ENCODE results near the gene DMXL2. TPM values are rescaled to one million over a fixed set of nuclear protein-coding genes. Genes with fewer than 3 reads are reported as not detected.
A peak's percentile ranks its signal among the peaks of the same experiment; 100 is the strongest.

The DMXL2 gene
- total and polyA plus RNA-seq, 9 of the 15 experiments (the other 6 are each of a cell fraction or from before 2014, with no cell fraction given) = 9.3 to 57.7 (median 30.7) TPM

- ATAC-seq = no peak
- in situ Hi-C loops (cut with MboI) = no loop called here
- CTCF ChIA-PET (ENCODE audit: low intra/inter-chr PET ratio) = no interaction called here
- intact Hi-C loops (cut with micrococcal nuclease) = no loop called here
- H3K4me3 ChIP-seq = no peak overlapping the region
- no peak overlapping the region for H2AFZ ChIP-seq (ENCODE audit: low read depth, low read length)
- no TSS peak for BruUV-seq (replicated peaks)
- no peaks in the 10 kb centered on the region for H3K9me3 ChIP-seq (replicated peaks; ENCODE audit: control insufficient read depth, insufficient read depth, low read depth, low read length)
- no peak overlapping the region for H3K4me2 ChIP-seq (ENCODE audit: insufficient read depth, low read length)
- POLR2A ChIA-PET = interaction anchor here (0.5 to 1.2 kb wide), 2 partner anchors 11 to 1132 kb away, joined by 3 to 4 read pairs; no protein-coding TSS in a partner anchor
- no peak overlapping the region for H3K9ac ChIP-seq (ENCODE audit: insufficient read depth in 1 of 2, low read depth in 2 of 2, low read length in 2 of 2)
- no peaks in the 10 kb centered on the region for H3K79me2 ChIP-seq (ENCODE audit: control insufficient read depth, insufficient read depth, low read length)
- WGBS (ENCODE audit: insufficient coverage, low coverage, missing lambda C conversion rate) = 72% methylated on average over 2 of the region's 2 CpGs
- peaks cover 11% of the 10 kb centered on the region; the same call in 2 of the 3 replicates for H3K36me3 ChIP-seq (ENCODE audit: control insufficient read depth, insufficient read depth, low read length)
- H4K20me1 ChIP-seq (replicated peaks; ENCODE audit: control insufficient read depth, insufficient read depth, low read length) = no peaks in the 10 kb centered on the region
- H3K27ac ChIP-seq (ENCODE audit: extremely low read depth, low read depth, low read length) = no peak overlapping the region
- H3K4me1 ChIP-seq (replicated peaks in 1 of 2; ENCODE audit: control insufficient read depth in 2 of 2, insufficient read depth in 2 of 2, low read length in 2 of 2) = no peaks in the 10 kb centered on the region
- DNase-seq (ENCODE audit: extremely low read depth in 1 of 4, low spot score in 3 of 4) = no peak
- H3K27me3 ChIP-seq (ENCODE audit: control insufficient read depth in 2 of 2, insufficient read depth in 2 of 2, low read length in 2 of 2) = no peaks in the 10 kb centered on the region
- FAIRE-seq = no peak
- no peaks in the 10 kb centered on the region for H3K9me1 ChIP-seq (ENCODE audit: control insufficient read depth, insufficient read depth, low read length)
- TF ChIP-seq ZNF766 (CRISPR knock-in tag; conservative IDR thresholded peaks at IDR 0.05) (no peak), MAFK (IDR thresholded peaks at IDR 0.05; ENCODE audit: low read length) (peak; percentile 11; the same call in 1 of the 2 replicates), CCAR2 (IDR thresholded peaks at IDR 0.05; ENCODE audit: low read depth, low read length) (no peak), C11orf30 (IDR thresholded peaks at IDR 0.05; ENCODE audit: low read depth) (peak; percentile 52), MAFG (tag; conservative IDR thresholded peaks at IDR 0.05) (peak; percentile 22; the same call in 1 of the 2 replicates), MAFF (IDR thresholded peaks at IDR 0.05; ENCODE audit: low read length) (peak; percentile 22; the same call in 1 of the 2 replicates), ZNF316 (IDR thresholded peaks at IDR 0.05) (peak; percentile 79)
Measured at GRCh38 chr15:51547656-51548055, 74.9 kb downstream of the DMXL2 start.
